MCF 10A (cell line): ENCODE results near the gene SNCB. TPM values are rescaled to one million over a fixed set of nuclear protein-coding genes. Genes with fewer than 3 reads are reported as not detected.

Experiments
- BruUV-seq: library from RNA; stranded (reverse); fragments of 400-500 nt; replicated peaks from 2 replicates; lab custom pipeline; 2021; lab: Mats Ljungman, UMichigan
- CTCF ChIA-PET: fragments of 300-600 bp; sonication (Branson Sonifier 250); formaldehyde crosslinking; extraction: SDS; loops from one replicate; lab custom pipeline; 2021; ENCODE audit warnings: antibody characterized with exemption, inconsistent platforms; lab: Yijun Ruan, JAX
- POLR2A ChIA-PET: fragments of 300-600, 350-650 bp; sonication (Branson Sonifier 250); formaldehyde crosslinking; extraction: SDS; loops from one replicate; lab custom pipeline; 2020; ENCODE audit warnings: antibody characterized with exemption, inconsistent platforms; lab: Yijun Ruan, JAX
- DNase-seq: peaks from one replicate; pipeline ENCODE4 v3.0.0-alpha.2; 2018; ENCODE audit not compliant: unreplicated experiment
- H3K27ac Mint-ChIP-seq: one replicate; pipeline ENCODE4 v1.8.0; 2022; ENCODE audit warnings: mild to moderate bottlenecking, low read depth, mixed read lengths; ENCODE audit not compliant: unreplicated experiment
- H3K27me3 Mint-ChIP-seq: one replicate; pipeline ENCODE4 v1.8.0; 2022; ENCODE audit warnings: mixed read lengths; ENCODE audit not compliant: insufficient read depth, unreplicated experiment
- H3K36me3 Mint-ChIP-seq: one replicate; pipeline ENCODE4 v1.8.0; 2022; ENCODE audit warnings: mild to moderate bottlenecking, moderate library complexity, mixed read lengths; ENCODE audit not compliant: insufficient read depth, unreplicated experiment
- H3K4me1 Mint-ChIP-seq: one replicate; pipeline ENCODE4 v1.8.0; 2022; ENCODE audit warnings: mixed read lengths; ENCODE audit not compliant: insufficient read depth, unreplicated experiment
- H3K4me3 Mint-ChIP-seq: one replicate; pipeline ENCODE4 v1.8.0; 2022; ENCODE audit warnings: mild to moderate bottlenecking, moderate library complexity, mixed read lengths; ENCODE audit not compliant: unreplicated experiment
- H3K9me3 Mint-ChIP-seq: one replicate; pipeline ENCODE4 v1.8.0; 2022; ENCODE audit warnings: mixed read lengths; ENCODE audit not compliant: unreplicated experiment
- intact Hi-C: fragments of 100-400 bp; cut with micrococcal nuclease; formaldehyde crosslinking; loops from 2 replicates; pipeline ENCODE4 v1.14.1; 2022
- total RNA-seq: library from RNA; stranded (reverse); gene quantifications from 2 replicates; pipeline ENCODE4 v1.2.3, GENCODE V29; 2022
- TF ChIP-seq, protein P1 (sequence below): fragments of 200-600 bp; IDR thresholded peaks from one replicate; pipeline ENCODE4 v1.8.0; 2022; ENCODE audit warnings: antibody characterized with exemption, mild to moderate bottlenecking; ENCODE audit not compliant: unreplicated experiment

SNCB gene
- total RNA-seq, 1 experiment from 2014 or later = not detected

DNA sequence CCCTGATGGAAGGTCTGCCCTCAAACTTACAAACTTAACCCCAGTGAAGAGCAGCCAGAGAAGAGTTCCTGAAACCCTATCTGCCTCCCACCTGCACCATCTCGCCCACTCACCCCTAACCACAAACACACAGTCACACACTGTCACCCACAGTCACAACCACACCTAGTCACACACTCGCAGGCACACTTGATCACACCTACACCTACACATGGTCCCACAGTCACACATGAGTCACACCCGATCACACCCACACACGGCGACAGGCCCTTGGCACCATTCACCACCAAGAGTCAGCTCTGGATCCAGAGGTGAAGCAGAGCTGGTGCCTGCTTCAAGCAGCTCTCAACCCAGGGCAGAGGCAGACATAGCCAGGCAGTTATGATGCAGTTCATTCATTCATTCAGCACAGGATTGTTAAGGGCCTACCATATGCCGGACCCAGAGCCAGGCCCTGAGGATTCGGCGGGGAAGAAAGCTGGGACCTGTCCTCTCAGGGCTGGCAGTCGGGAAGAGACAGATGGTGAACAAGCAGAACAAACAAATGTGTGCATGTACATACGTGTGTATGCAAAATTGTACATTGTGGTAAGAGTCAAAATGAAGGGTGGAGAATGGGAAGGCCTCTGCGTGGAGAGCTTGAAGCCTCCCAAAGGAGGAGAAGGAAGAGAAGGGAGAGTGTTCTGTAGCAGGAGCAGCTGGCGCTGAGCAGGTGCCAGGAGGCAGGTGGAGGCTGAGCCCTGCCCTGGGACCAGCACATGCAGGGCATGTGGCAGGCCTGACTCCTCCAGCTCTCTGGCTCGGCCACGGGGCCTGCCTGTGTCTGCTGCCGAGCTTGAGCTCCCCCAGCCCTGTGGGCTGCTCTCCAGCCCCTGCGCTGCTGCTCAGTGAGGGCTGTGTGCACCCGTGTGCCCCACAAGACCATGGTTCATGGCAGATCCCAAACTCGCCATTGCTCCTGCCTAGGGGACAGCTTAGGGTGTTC is 23.4 kb upstream of the SNCB start:
- Mint-ChIP-seq H3K9me3 (no peaks in the 10 kb centered on the region), H3K4me3 (no peak overlapping the region), H3K4me1 (peaks cover 26% of the 10 kb centered on the region), H3K27ac (peak overlapping the region; percentile 17), H3K27me3 (no peaks in the 10 kb centered on the region), H3K36me3 (peaks cover 14% of the 10 kb centered on the region)
- no TSS peak for BruUV-seq
- intact Hi-C loops = no loop called here
- no peak for DNase-seq
- CTCF ChIA-PET = interaction anchor here (0.9 to 1.2 kb wide), 2 partner anchors 239 to 460 kb away, joined by 3 to 8 read pairs; no protein-coding TSS in a partner anchor
- POLR2A ChIA-PET = interaction anchor here (0.5 to 0.6 kb wide), 2 partner anchors 357 to 496 kb away, joined by 3 to 4 read pairs; no protein-coding TSS in a partner anchor
- TF ChIP-seq, protein P1, sequence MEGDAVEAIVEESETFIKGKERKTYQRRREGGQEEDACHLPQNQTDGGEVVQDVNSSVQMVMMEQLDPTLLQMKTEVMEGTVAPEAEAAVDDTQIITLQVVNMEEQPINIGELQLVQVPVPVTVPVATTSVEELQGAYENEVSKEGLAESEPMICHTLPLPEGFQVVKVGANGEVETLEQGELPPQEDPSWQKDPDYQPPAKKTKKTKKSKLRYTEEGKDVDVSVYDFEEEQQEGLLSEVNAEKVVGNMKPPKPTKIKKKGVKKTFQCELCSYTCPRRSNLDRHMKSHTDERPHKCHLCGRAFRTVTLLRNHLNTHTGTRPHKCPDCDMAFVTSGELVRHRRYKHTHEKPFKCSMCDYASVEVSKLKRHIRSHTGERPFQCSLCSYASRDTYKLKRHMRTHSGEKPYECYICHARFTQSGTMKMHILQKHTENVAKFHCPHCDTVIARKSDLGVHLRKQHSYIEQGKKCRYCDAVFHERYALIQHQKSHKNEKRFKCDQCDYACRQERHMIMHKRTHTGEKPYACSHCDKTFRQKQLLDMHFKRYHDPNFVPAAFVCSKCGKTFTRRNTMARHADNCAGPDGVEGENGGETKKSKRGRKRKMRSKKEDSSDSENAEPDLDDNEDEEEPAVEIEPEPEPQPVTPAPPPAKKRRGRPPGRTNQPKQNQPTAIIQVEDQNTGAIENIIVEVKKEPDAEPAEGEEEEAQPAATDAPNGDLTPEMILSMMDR = no peak

DNA sequence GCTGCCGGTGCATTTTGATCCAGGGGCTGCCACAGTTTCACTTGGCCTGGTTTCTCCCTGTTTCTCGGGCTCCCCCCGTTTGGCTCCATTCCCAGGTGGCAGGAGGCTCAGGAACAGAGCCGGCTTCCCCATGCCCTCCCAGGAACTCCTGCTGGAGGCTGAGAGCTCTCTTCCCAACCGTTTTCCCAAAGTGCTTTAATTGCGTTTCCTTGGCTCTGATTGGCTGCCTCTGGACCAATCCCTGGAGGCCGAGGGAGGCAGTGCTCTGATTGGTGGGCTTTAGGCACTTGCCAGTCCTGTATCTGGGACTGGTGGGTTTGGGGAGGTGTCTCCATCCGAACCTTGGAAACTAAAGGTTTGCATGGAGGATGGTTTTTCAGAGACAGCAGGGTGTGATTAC is 21.8 kb upstream of the SNCB start:
- peaks cover 32% of the 10 kb centered on the region for H3K4me1 Mint-ChIP-seq
- H3K4me3 Mint-ChIP-seq = no peak overlapping the region
- H3K9me3 Mint-ChIP-seq = no peaks in the 10 kb centered on the region
- TF ChIP-seq, protein P1 = no peak
- no peak overlapping the region for H3K27ac Mint-ChIP-seq
- H3K27me3 Mint-ChIP-seq = no peaks in the 10 kb centered on the region
- ChIA-PET POLR2A (interaction anchor here (0.7 to 1.6 kb wide), 2 partner anchors 236 to 289 kb away, joined by 3 to 4 read pairs; partner anchors contain the start of gene CLTB), CTCF (interaction anchor here (0.6 to 9.4 kb wide), 6 partner anchors 7 to 460 kb away, joined by 3 to 122 read pairs (median 4); no protein-coding TSS in a partner anchor)
- peaks cover under 1% of the 10 kb centered on the region for H3K36me3 Mint-ChIP-seq
- intact Hi-C loops = no loop called here
- BruUV-seq = no TSS peak
- DNase-seq = no peak

DNA sequence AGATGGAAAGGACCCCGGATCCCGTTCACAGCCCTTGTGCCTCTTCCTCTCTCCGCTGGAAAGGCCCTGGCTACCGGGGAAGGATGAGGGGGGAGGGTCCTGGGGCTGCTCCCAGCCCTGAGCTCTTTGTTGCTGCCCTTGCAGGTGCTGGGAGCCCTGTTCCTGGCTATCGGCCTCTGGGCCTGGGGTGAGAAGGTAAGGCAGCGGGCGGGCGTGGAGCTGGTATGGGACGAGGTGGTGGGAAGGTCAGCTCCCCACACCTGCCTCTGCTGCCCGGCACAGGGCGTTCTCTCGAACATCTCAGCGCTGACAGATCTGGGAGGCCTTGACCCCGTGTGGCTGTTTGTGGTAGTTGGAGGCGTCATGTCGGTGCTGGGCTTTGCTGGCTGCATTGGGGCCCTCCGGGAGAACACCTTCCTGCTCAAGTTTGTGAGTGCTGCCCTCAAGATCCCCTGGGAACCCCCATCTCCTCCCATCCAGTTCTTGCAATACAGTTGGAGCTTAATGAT is 21.2 kb upstream of the SNCB start:
- Mint-ChIP-seq H3K36me3 (no peaks in the 10 kb centered on the region), H3K4me1 (peaks cover 32% of the 10 kb centered on the region), H3K27ac (no peak overlapping the region), H3K4me3 (no peak overlapping the region), H3K27me3 (no peaks in the 10 kb centered on the region), H3K9me3 (no peaks in the 10 kb centered on the region)
- POLR2A ChIA-PET = interaction anchor here (0.7 to 1.6 kb wide), 2 partner anchors 235 to 289 kb away, joined by 3 to 4 read pairs; partner anchors contain the start of gene CLTB
- intact Hi-C loops = no loop called here
- no TSS peak for BruUV-seq
- CTCF ChIA-PET = interaction anchor here (0.6 to 9.4 kb wide), 9 partner anchors 8 to 1860 kb away, joined by 3 to 122 read pairs (median 3); no protein-coding TSS in a partner anchor
- no peak for DNase-seq
- TF ChIP-seq, protein P1 = no peak
